Astrocyte of the spinal cord (primary cell): ENCODE measurements around the gene LRRC47.

Experiments
- DNase-seq: peaks from one replicate; pipeline ENCODE4 v3.0.0; 2011; ENCODE audit warnings: low read depth, low spot score
- H3K4me3 ChIP-seq: 2 replicates; pipeline ENCODE4 v1.5.1; 2011; ENCODE audit warnings: low read depth, mild to moderate bottlenecking, low read length, moderate library complexity
- in situ Hi-C: cut with HindIII; loops from 2 replicates; pipeline ENCODE4 v1.10.0; 2017; ENCODE audit warnings: low sequenced_read_pairs
- TF ChIP-seq, protein P1 (sequence below): IDR thresholded peaks from 2 replicates; pipeline ENCODE4 v1.5.1; 2012; ENCODE audit warnings: low read depth, mild to moderate bottlenecking, low read length, inconsistent platforms

The LRRC47 gene

DNA sequence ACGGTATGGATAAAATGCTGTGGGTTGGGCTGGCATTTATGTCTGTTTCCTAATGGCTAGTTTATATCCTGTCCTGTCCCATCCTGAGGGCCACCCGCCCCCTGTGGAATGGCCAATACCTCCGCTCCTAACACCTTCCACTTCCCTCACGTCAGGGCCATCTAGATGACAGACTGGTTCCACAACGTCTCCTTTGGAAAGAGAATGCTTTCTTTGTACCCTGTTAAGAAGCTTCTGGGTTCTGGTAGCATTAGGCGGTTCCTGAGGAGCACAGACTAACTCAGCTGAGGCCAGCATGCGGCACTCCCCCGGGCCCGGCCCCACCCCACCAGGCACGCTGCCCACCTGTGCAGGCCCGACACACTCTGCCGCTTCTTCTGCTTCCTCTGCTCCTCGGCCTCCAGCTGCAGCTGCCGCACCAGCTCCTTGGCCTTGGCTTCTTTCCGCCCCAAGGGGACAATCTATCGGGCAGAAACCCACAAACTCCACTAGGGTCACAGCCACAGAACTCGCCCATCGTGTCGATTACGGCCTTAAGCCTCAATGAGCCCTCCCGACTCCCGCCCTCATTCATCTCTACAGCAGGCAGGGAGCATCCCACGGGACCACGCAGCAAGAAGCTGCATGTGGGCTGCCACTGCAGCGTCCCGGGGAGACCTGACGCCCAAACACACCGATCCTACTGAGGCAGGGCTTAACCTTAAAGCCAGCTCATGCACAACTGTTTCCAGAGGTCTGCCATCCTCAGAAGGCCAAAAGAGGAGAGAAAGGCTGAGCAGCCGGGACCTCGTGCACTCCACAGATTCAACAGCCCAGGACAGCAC is 12.4 kb downstream of the LRRC47 start:
- H3K4me3 ChIP-seq, result no peak overlapping the region
- no peak for DNase-seq
- TF ChIP-seq, protein P1, sequence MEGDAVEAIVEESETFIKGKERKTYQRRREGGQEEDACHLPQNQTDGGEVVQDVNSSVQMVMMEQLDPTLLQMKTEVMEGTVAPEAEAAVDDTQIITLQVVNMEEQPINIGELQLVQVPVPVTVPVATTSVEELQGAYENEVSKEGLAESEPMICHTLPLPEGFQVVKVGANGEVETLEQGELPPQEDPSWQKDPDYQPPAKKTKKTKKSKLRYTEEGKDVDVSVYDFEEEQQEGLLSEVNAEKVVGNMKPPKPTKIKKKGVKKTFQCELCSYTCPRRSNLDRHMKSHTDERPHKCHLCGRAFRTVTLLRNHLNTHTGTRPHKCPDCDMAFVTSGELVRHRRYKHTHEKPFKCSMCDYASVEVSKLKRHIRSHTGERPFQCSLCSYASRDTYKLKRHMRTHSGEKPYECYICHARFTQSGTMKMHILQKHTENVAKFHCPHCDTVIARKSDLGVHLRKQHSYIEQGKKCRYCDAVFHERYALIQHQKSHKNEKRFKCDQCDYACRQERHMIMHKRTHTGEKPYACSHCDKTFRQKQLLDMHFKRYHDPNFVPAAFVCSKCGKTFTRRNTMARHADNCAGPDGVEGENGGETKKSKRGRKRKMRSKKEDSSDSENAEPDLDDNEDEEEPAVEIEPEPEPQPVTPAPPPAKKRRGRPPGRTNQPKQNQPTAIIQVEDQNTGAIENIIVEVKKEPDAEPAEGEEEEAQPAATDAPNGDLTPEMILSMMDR, result no peak
- in situ Hi-C loops, result no loop called here

DNA sequence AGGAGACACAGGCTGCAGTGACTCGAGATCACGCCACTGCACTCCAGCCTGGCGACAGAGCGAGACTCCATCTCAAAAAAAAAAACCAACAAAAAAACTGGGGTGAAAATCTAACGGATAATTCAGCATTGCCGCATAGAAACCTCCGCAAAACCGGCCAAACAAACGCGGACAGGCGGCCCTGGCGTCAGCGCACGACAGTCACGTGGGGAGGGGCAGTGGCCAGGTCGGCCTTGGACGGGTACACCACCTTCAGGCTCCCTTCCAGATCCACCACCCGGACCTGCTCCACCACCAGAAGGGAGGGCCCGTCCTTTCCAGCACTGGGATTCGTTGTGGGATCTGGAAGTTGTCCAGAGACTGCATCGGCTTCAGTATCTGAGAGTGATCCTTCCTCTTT is 15.4 kb downstream of the LRRC47 start:
- TF ChIP-seq, protein P1, result no peak
- H3K4me3 ChIP-seq, result no peak overlapping the region
- in situ Hi-C loops, result no loop called here
- DNase-seq, result no peak

- TF ChIP-seq, protein P1, result no peak
Observed at GRCh38 chr1:3779912-3780416, 16.3 kb downstream of the LRRC47 start.

DNA sequence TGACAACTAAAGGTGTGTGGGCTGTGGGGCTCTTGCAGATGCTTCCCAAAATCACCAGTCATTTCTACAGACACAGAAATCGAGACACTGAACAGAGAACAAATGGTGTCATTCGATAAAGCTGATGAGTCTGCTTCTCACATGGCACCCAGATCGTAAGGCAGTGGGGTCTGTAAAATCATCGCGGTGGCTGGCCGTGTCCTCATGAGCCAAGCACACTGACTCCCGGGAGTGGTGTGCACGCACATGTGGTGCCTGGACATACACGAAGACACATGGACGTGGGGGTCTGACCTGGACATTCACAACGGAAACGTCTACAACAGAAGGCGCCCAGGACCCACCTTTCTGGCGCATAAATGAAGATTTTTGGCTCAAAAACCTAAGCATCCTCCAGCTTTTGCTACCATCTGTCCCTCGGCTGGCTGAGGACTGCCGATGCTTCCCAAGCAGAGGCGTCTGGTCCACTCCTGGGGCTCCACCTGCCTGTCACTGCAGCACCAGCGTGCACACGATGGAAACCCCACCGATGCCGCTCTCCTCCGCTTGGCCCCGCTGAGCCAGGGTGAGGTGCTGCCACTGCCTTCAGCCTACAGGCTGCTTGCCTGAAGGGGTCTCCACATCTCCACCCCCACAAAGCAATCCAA is 16.9 kb downstream of the LRRC47 start:
- in situ Hi-C loops, result no loop called here
- no peak overlapping the region for H3K4me3 ChIP-seq
- TF ChIP-seq, protein P1, result no peak
- no peak for DNase-seq

More at GRCh38 chr1:3779912-3780416, 16.3 kb downstream of the LRRC47 start:
- no peak overlapping the region for H3K4me3 ChIP-seq
- DNase-seq, result no peak
- in situ Hi-C loops, result no loop called here

DNA sequence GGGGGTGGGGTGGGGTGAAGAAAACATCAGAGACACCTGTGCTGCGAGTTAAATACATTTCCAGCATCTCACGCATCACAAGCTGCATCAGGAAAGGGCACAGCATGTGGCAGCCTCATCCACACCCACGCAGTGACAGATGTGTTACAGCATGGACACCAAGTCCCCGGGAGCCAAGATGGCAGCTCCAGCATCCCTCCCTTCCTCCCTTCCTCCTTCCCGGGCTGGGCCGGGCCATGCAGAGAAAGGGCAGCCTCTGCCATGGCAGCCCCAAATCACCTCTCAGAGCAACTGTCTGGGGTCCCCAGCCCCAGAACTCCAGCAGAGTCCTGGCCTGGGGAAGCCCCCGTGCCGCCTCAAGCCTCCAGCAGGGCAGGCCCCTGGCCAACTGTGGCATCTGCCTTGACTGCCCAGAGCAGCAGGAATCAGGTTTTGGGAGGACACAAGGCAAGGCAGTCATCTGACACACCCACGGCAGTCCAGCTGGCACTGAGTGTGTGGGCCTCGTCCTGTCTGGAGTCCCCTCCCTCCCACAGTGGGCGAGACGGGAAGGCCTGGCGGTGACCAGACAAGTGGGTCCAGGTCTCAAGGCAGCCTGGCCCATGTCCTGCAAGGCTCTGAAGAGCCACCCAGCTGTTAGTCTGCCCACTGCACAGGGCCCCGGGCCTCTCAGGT is 17.6 kb downstream of the LRRC47 start:
- TF ChIP-seq, protein P1, result no peak
- H3K4me3 ChIP-seq, result no peak overlapping the region
- in situ Hi-C loops, result no loop called here
- no peak for DNase-seq
